ENCODE results near the gene DCDC2C. TPM values are rescaled to one million over a fixed set of nuclear protein-coding genes. Genes with fewer than 3 reads are reported as not detected.

Gene DCDC2C
- total and polyA plus RNA-seq, 2 donors (not counting 3 experiments of a cell fraction or from before 2014, with no cell fraction given): not detected

GRCh38 chr2:3769766-3770165, 66.4 kb downstream of the DCDC2C start:
- dilution Hi-C loops (cut with MboI; ENCODE audit: extremely low pct_ligation_motif_present, low sequenced_read_pairs) (no loop called here), intact Hi-C loops (cut with micrococcal nuclease) (no loop called here)
- no peaks in the 10 kb centered on the region for H3K36me3 ChIP-seq (ENCODE audit: control insufficient read depth in 2 of 2, extremely low read depth in 1 of 2, insufficient read depth in 2 of 2, low read length in 2 of 2)
- no TSS peak for BruUV-seq (replicated peaks)
- FAIRE-seq (no peak), DNase-seq (ENCODE audit: low read depth, low spot score) (no peak)
- CTCF ChIA-PET: no interaction called here
- POLR2A ChIA-PET: no interaction called here
- no peaks in the 10 kb centered on the region for H4K20me1 ChIP-seq (replicated peaks; ENCODE audit: control insufficient read depth, extremely low read depth, insufficient read depth, low read length)
- H3K27me3 ChIP-seq (ENCODE audit: control insufficient read depth in 2 of 2, insufficient read depth in 2 of 2, low read length in 2 of 2): no peaks in the 10 kb centered on the region
- H3K4me1 ChIP-seq (ENCODE audit: control insufficient read depth, extremely low read depth, insufficient read depth, low read length): no peaks in the 10 kb centered on the region
- H3K27ac ChIP-seq (ENCODE audit: insufficient read depth, low read depth, low read length): no peak overlapping the region
- H3K4me2 ChIP-seq (ENCODE audit: insufficient read depth, low read length): no peak overlapping the region
- H2AFZ ChIP-seq (ENCODE audit: low read depth, low read length): no peak overlapping the region
- no peaks in the 10 kb centered on the region for H3K9me3 ChIP-seq (replicated peaks; ENCODE audit: control insufficient read depth, insufficient read depth, low read length)
- no peaks in the 10 kb centered on the region for H3K9me1 ChIP-seq (replicated peaks; ENCODE audit: control insufficient read depth, extremely low read depth, insufficient read depth, low read length)
- no peak for TF ChIP-seq CTCF (IDR thresholded peaks at IDR 0.05; ENCODE audit: extremely low read depth in 1 of 2, insufficient read depth in 1 of 2, low read depth in 1 of 2, low read length in 2 of 2)
- no peak for TF ChIP-seq EZH2 (IDR thresholded peaks at IDR 0.05; ENCODE audit: borderline replicate concordance, low read depth, low read length, severe bottlenecking)
- no peak for TF ChIP-seq MYC (IDR thresholded peaks at IDR 0.05; ENCODE audit: low read depth, low read length)
- no peak for TF ChIP-seq POLR2AphosphoS5 (IDR thresholded peaks at IDR 0.05; ENCODE audit: insufficient read depth, low read depth, low read length)
- no peak overlapping the region for H3K4me3 ChIP-seq (replicated peaks in 1 of 3; ENCODE audit: insufficient read depth in 1 of 3, low read depth in 1 of 3, low read length in 3 of 3)
- no peaks in the 10 kb centered on the region for H3K79me2 ChIP-seq (ENCODE audit: control insufficient read depth, insufficient read depth, low read length)
- H3K9ac ChIP-seq (replicated peaks; ENCODE audit: extremely low read depth, insufficient read depth, low read length): no peak overlapping the region

GRCh38 chr2:3770724-3771415, 67.5 kb downstream of the DCDC2C start:
- ChIA-PET CTCF (no interaction called here), POLR2A (no interaction called here)
- H3K36me3 ChIP-seq (ENCODE audit: control insufficient read depth in 2 of 2, extremely low read depth in 1 of 2, insufficient read depth in 2 of 2, low read length in 2 of 2): no peaks in the 10 kb centered on the region
- FAIRE-seq (no peak), DNase-seq (ENCODE audit: low read depth, low spot score) (no peak)
- H3K9me3 ChIP-seq (replicated peaks; ENCODE audit: control insufficient read depth, insufficient read depth, low read length): no peaks in the 10 kb centered on the region
- H3K79me2 ChIP-seq (ENCODE audit: control insufficient read depth, insufficient read depth, low read length): no peaks in the 10 kb centered on the region
- H3K9ac ChIP-seq (replicated peaks; ENCODE audit: extremely low read depth, insufficient read depth, low read length): no peak overlapping the region
- no peak overlapping the region for H3K27ac ChIP-seq (ENCODE audit: insufficient read depth, low read depth, low read length)
- no peaks in the 10 kb centered on the region for H4K20me1 ChIP-seq (replicated peaks; ENCODE audit: control insufficient read depth, extremely low read depth, insufficient read depth, low read length)
- H3K4me3 ChIP-seq (replicated peaks in 1 of 3; ENCODE audit: insufficient read depth in 1 of 3, low read depth in 1 of 3, low read length in 3 of 3): no peak overlapping the region
- TF ChIP-seq MAX (IDR thresholded peaks at IDR 0.05; ENCODE audit: insufficient read depth, insufficient read length) (no peak), FOS (IDR thresholded peaks at IDR 0.05; ENCODE audit: borderline replicate concordance, insufficient read depth, low read length) (no peak), POLR2A (IDR thresholded peaks at IDR 0.05; ENCODE audit: low read depth, low read length) (no peak), CTCF (IDR thresholded peaks at IDR 0.05; ENCODE audit: extremely low read depth in 1 of 2, insufficient read depth in 1 of 2, low read depth in 1 of 2, low read length in 2 of 2) (no peak), MYC (IDR thresholded peaks at IDR 0.05; ENCODE audit: low read depth, low read length) (no peak), EZH2 (IDR thresholded peaks at IDR 0.05; ENCODE audit: borderline replicate concordance, low read depth, low read length, severe bottlenecking) (no peak), JUN (IDR thresholded peaks at IDR 0.05; ENCODE audit: borderline replicate concordance, insufficient read depth, insufficient read length, low read depth) (no peak), GATA2 (IDR thresholded peaks at IDR 0.05; ENCODE audit: insufficient read depth, insufficient read length, low read depth, low read length) (no peak), POLR2AphosphoS5 (IDR thresholded peaks at IDR 0.05; ENCODE audit: insufficient read depth, low read depth, low read length) (no peak)
- dilution Hi-C loops (cut with MboI; ENCODE audit: extremely low pct_ligation_motif_present, low sequenced_read_pairs): no loop called here
- H3K4me1 ChIP-seq (ENCODE audit: control insufficient read depth, extremely low read depth, insufficient read depth, low read length): no peaks in the 10 kb centered on the region
- H3K9me1 ChIP-seq (replicated peaks; ENCODE audit: control insufficient read depth, extremely low read depth, insufficient read depth, low read length): no peaks in the 10 kb centered on the region
- H2AFZ ChIP-seq (ENCODE audit: low read depth, low read length): no peak overlapping the region
- H3K4me2 ChIP-seq (ENCODE audit: insufficient read depth, low read length): no peak overlapping the region
- intact Hi-C loops (cut with micrococcal nuclease): no loop called here
- no peaks in the 10 kb centered on the region for H3K27me3 ChIP-seq (ENCODE audit: control insufficient read depth in 2 of 2, insufficient read depth in 2 of 2, low read length in 2 of 2)
- no TSS peak for BruUV-seq (replicated peaks)
